Vagina (tissue), 2 donors: ENCODE data around the gene AGPAT3.

Source experiments
- POLR2AphosphoS5 ChIP-seq, 2 donors: sonication (generic); formaldehyde crosslinking; IDR thresholded peaks; one replicate each; pipeline ENCODE4 v1.9.0; 2017; ENCODE audit warnings: antibody characterized with exemption in 2 of 2, mild to moderate bottlenecking in 2 of 2, low read depth in 1 of 2; ENCODE audit not compliant: insufficient read depth in 1 of 2
- TF ChIP-seq, protein P1 (sequence below), 3 experiments: fragments of 450-650 bp in 2 of 3; fragments of 200-600 bp in 1 of 3; sonication (generic) in 1 of 3; IDR thresholded peaks; one replicate each; pipeline ENCODE4 v1.5.1; 2017 to 2019; ENCODE audit warnings: antibody characterized with exemption in 3 of 3, mild to moderate bottlenecking in 2 of 3, moderate library complexity in 2 of 3

- TF ChIP-seq, protein P1, sequence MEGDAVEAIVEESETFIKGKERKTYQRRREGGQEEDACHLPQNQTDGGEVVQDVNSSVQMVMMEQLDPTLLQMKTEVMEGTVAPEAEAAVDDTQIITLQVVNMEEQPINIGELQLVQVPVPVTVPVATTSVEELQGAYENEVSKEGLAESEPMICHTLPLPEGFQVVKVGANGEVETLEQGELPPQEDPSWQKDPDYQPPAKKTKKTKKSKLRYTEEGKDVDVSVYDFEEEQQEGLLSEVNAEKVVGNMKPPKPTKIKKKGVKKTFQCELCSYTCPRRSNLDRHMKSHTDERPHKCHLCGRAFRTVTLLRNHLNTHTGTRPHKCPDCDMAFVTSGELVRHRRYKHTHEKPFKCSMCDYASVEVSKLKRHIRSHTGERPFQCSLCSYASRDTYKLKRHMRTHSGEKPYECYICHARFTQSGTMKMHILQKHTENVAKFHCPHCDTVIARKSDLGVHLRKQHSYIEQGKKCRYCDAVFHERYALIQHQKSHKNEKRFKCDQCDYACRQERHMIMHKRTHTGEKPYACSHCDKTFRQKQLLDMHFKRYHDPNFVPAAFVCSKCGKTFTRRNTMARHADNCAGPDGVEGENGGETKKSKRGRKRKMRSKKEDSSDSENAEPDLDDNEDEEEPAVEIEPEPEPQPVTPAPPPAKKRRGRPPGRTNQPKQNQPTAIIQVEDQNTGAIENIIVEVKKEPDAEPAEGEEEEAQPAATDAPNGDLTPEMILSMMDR (IDR thresholded peaks at IDR 0.05) = no peak
- TF ChIP-seq POLR2AphosphoS5 (IDR thresholded peaks at IDR 0.05; ENCODE audit: insufficient read depth in 1 of 2, low read depth in 1 of 2) = no peak
These were observed 60.6 kb downstream of the AGPAT3 start for GRCh38 chr21:43925609-43926008.
